Right lobe of liver (tissue), 4 donors: ENCODE measurements around the gene PROKR2.

ENCODE experiments used
- CTCF ChIP-seq, 4 donors: fragments of 200-600 bp in 3 of 4; fragments of 450-650 bp in 1 of 4; IDR thresholded peaks; one replicate each; pipeline versions ENCODE4 v1.5.1 to v1.8.0; 2016 to 2022; ENCODE audit warnings: antibody characterized with exemption in 4 of 4, mild to moderate bottlenecking in 2 of 4
- POLR2A ChIP-seq: fragments of 450-650 bp; IDR thresholded peaks from one replicate; pipeline ENCODE4 v1.6.1; 2017; ENCODE audit warnings: antibody characterized with exemption, mild to moderate bottlenecking
- donor health status: DM: no; HTN: no; CAD: no.
- donor health status: DM: no; HTN: no; CAD: no.
- donor health status: DM: no; HTN: yes; CAD: no.

GRCh38 chr20:5361176-5361575 lies 44.4 kb upstream of the PROKR2 start:
- TF ChIP-seq POLR2A: no peak
- no peak for TF ChIP-seq CTCF (IDR thresholded peaks at IDR 0.05)
